OCI-M1 (cell line): ENCODE data around the gene MCF2.

ENCODE experiments used
- DNase-seq: peaks from one replicate; lab custom pipeline; 2025; lab: John Stamatoyannopoulos, UW

The MCF2 gene

GRCh38 chrX:139708067-139708466, at the start of gene MCF2:
Gene MCF2, minus strand, starts transcription at chrX:139708167. Its CDS starts 56,423 bp downstream, at chrX:139651744.
- no peak for DNase-seq

GRCh38 chrX:139751053-139751452, 43.1 kb upstream of the MCF2 start:
- DNase-seq, result no peak

- DNase-seq, result no peak
Observed at GRCh38 chrX:139750390-139750789, 42.4 kb upstream of the MCF2 start.

GRCh38 chrX:139739138-139739537, 31.2 kb upstream of the MCF2 start:
- DNase-seq, result no peak

- no peak for DNase-seq
Observed at GRCh38 chrX:139738581-139738980, 30.6 kb upstream of the MCF2 start.

- DNase-seq, result no peak
Observed at GRCh38 chrX:139736151-139736550, 28.2 kb upstream of the MCF2 start.

- no peak for DNase-seq
Observed at GRCh38 chrX:139734996-139735395, 27.0 kb upstream of the MCF2 start.

- no peak for DNase-seq
Observed at GRCh38 chrX:139725720-139726119, 17.8 kb upstream of the MCF2 start.

- no peak for DNase-seq
Observed at GRCh38 chrX:139724626-139725025, 16.7 kb upstream of the MCF2 start.

GRCh38 chrX:139720979-139721378, 13.0 kb upstream of the MCF2 start:
- no peak for DNase-seq

GRCh38 chrX:139720136-139720535, 12.2 kb upstream of the MCF2 start:
- DNase-seq, result no peak

GRCh38 chrX:139702658-139703057, 5.3 kb downstream of the MCF2 start:
- no peak for DNase-seq

GRCh38 chrX:139692908-139693307, 15.1 kb downstream of the MCF2 start:
- no peak for DNase-seq

GRCh38 chrX:139692506-139692849, 15.5 kb downstream of the MCF2 start:
- DNase-seq, result no peak

GRCh38 chrX:139691843-139692505, 16.0 kb downstream of the MCF2 start:
- no peak for DNase-seq

- no peak for DNase-seq
Observed at GRCh38 chrX:139691493-139691842, 16.5 kb downstream of the MCF2 start.

- DNase-seq, result peak; percentile 61
Observed at GRCh38 chrX:139685175-139685574, 22.8 kb downstream of the MCF2 start.

GRCh38 chrX:139680356-139680755, 27.6 kb downstream of the MCF2 start:
- DNase-seq, result no peak

- no peak for DNase-seq
Observed at GRCh38 chrX:139647597-139647996, 60.4 kb downstream of the MCF2 start.

GRCh38 chrX:139642241-139642927, 65.6 kb downstream of the MCF2 start:
- DNase-seq, result no peak

GRCh38 chrX:139640259-139640658, 67.7 kb downstream of the MCF2 start:
- DNase-seq, result no peak

GRCh38 chrX:139639253-139639652, 68.7 kb downstream of the MCF2 start:
- no peak for DNase-seq

GRCh38 chrX:139600105-139600504, 107.9 kb downstream of the MCF2 start:
- DNase-seq, result no peak

- DNase-seq, result no peak
Observed at GRCh38 chrX:139596068-139596467, 111.9 kb downstream of the MCF2 start.
